Measurements from ENCODE around the gene APLNR. TPM values are rescaled to one million over a fixed set of nuclear protein-coding genes. Genes with fewer than 3 reads are reported as not detected.

APLNR gene
- not detected in 2 replicates for total RNA-seq

GRCh38 chr11:57237204-57237681 is at the start of gene APLNR:
TSS of gene APLNR (minus strand) at chr11:57237250. CDS start at chr11:57237004, 246 bp downstream.

Other genes with a start within 250 kb of the APLNR start
- not detected in 2 replicates for gene OR5AK2, start 248.3 kb downstream of the APLNR start, total RNA-seq
- not detected in 2 replicates for gene LRRC55, start 55.3 kb downstream of the APLNR start, total RNA-seq
- gene TNKS1BP1, start 87.7 kb upstream of the APLNR start, total RNA-seq = 109 and 170 TPM in 2 replicates
- gene SSRP1, start 98.6 kb upstream of the APLNR start, total RNA-seq = 111 and 192 TPM in 2 replicates
- gene P2RX3, start 101.1 kb upstream of the APLNR start, total RNA-seq = not detected in 2 replicates
- not detected in 2 replicates for gene PRG3, start 143.9 kb upstream of the APLNR start, total RNA-seq
- gene PRG2, start 153.4 kb upstream of the APLNR start, total RNA-seq = 0.08 TPM in 1 of 2 replicates, not detected in the other
- 16.5 and 93.8 TPM in 2 replicates for gene SLC43A3, start 189.9 kb upstream of the APLNR start, total RNA-seq
- gene RTN4RL2, start 223.3 kb upstream of the APLNR start, total RNA-seq = 0.04 and 0.31 TPM in 2 replicates

Measured in hair follicular keratinocyte (primary cell).